Hematopoietic multipotent progenitor cell treated with erythropoietin and hydrocortisone succinate and interleukin-3 and kit ligand, for 8 days (in vitro differentiated cells): Measurements from ENCODE around the gene SVIL.
A peak's percentile ranks its signal among the peaks of the same experiment; 100 is the strongest.
"Not testable (repeated sequence)": the region's sequence is repeated elsewhere in the genome, so short reads cannot be mapped to it uniquely, and the experiment has no call there.

Experiments
- DNase-seq: peaks from one replicate; pipeline ENCODE4 v3.0.0-alpha.2; 2015

Gene SVIL

GRCh38 chr10:29443745-29444523 lies 190.8 kb downstream of the SVIL start:
- peak; percentile 38 for DNase-seq

- DNase-seq: no peak
These were observed 193.8 kb downstream of the SVIL start for GRCh38 chr10:29440981-29441380.

GRCh38 chr10:29439005-29439404 lies 195.8 kb downstream of the SVIL start:
- not testable (repeated sequence) for DNase-seq

GRCh38 chr10:29438271-29438670 lies 196.5 kb downstream of the SVIL start:
- DNase-seq: no peak

GRCh38 chr10:29437871-29438270 lies 196.9 kb downstream of the SVIL start:
- DNase-seq: no peak

- no peak for DNase-seq
These were observed 198.8 kb downstream of the SVIL start for GRCh38 chr10:29435809-29436501.

- DNase-seq: no peak
These were observed 200.7 kb downstream of the SVIL start for GRCh38 chr10:29434111-29434510.

GRCh38 chr10:29431711-29432110 lies 203.1 kb downstream of the SVIL start:
- no peak for DNase-seq

- DNase-seq: no peak
These were observed 204.7 kb downstream of the SVIL start for GRCh38 chr10:29430101-29430500.

- no peak for DNase-seq
These were observed 206.3 kb downstream of the SVIL start for GRCh38 chr10:29428486-29428885.

- no peak for DNase-seq
These were observed 207.1 kb downstream of the SVIL start for GRCh38 chr10:29427667-29428066.

- no peak for DNase-seq
These were observed 208.4 kb downstream of the SVIL start for GRCh38 chr10:29426420-29426819.

GRCh38 chr10:29424017-29424416 lies 210.8 kb downstream of the SVIL start:
- DNase-seq: no peak

GRCh38 chr10:29420744-29421143 lies 214.0 kb downstream of the SVIL start:
- DNase-seq: no peak

GRCh38 chr10:29417324-29417723 lies 217.4 kb downstream of the SVIL start:
- no peak for DNase-seq

- DNase-seq: peak; percentile 16
These were observed 218.9 kb downstream of the SVIL start for GRCh38 chr10:29415876-29416275.

- DNase-seq: no peak
These were observed 220.3 kb downstream of the SVIL start for GRCh38 chr10:29414501-29414900.

- DNase-seq: no peak
These were observed 222.3 kb downstream of the SVIL start for GRCh38 chr10:29412485-29412884.

- no peak for DNase-seq
These were observed 223.0 kb downstream of the SVIL start for GRCh38 chr10:29411666-29412315.

GRCh38 chr10:29409241-29410054 lies 225.3 kb downstream of the SVIL start:
- peak; percentile 76 for DNase-seq

GRCh38 chr10:29408847-29409240 lies 225.9 kb downstream of the SVIL start:
- DNase-seq: no peak
